ENCODE measurements around the gene RBBP5. TPM values are rescaled to one million over a fixed set of nuclear protein-coding genes. Genes with fewer than 3 reads are reported as not detected.

Gene RBBP5
- total RNA-seq, 1 experiment from 2014 or later, result 24.5 TPM

DNA sequence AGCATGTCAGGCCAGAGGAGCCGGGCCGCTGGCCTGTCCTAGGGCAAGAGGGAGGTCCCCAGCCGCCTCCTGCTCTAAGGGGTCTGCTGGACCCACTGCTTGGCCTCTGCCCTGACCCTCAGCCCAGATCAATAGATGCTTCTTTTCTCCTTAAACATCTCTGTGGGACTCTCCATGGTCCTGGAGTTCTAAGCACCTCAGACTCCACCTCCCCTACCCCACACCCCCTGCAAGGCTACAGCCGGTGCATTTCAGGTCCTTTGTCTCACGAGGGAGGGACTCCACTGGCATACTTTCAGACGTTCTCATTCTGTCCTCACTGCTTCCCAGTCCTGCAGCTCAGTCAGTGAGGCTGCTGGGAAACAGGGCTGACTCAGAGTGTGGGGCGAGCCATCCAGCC, 67.8 kb downstream of the RBBP5 start:
- H3K36me3 ChIP-seq (ENCODE audit: control insufficient read depth in 1 of 2, insufficient read depth in 2 of 2, low read length in 2 of 2), result no peaks in the 10 kb centered on the region
- no peak overlapping the region for H3K27ac ChIP-seq (ENCODE audit: low read depth, low read length)
- H3K9me3 ChIP-seq (ENCODE audit: control insufficient read depth in 1 of 2, insufficient read depth in 1 of 2, low read depth in 1 of 2, low read length in 2 of 2), result no peaks in the 10 kb centered on the region
- no peaks in the 10 kb centered on the region for H3K4me1 ChIP-seq (ENCODE audit: control insufficient read depth in 1 of 2, insufficient read depth in 2 of 2, low read length in 2 of 2)
- H3K9ac ChIP-seq (ENCODE audit: low read length), result no peak overlapping the region
- RAD21 ChIA-PET (ENCODE audit: low non-redundant PET in 1 of 2, low total read pairs in 2 of 2, uncharacterized antibody in 2 of 2, unreplicated experiment in 2 of 2), result no interaction called here
- TF ChIP-seq, protein P1, sequence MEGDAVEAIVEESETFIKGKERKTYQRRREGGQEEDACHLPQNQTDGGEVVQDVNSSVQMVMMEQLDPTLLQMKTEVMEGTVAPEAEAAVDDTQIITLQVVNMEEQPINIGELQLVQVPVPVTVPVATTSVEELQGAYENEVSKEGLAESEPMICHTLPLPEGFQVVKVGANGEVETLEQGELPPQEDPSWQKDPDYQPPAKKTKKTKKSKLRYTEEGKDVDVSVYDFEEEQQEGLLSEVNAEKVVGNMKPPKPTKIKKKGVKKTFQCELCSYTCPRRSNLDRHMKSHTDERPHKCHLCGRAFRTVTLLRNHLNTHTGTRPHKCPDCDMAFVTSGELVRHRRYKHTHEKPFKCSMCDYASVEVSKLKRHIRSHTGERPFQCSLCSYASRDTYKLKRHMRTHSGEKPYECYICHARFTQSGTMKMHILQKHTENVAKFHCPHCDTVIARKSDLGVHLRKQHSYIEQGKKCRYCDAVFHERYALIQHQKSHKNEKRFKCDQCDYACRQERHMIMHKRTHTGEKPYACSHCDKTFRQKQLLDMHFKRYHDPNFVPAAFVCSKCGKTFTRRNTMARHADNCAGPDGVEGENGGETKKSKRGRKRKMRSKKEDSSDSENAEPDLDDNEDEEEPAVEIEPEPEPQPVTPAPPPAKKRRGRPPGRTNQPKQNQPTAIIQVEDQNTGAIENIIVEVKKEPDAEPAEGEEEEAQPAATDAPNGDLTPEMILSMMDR (IDR thresholded peaks at IDR 0.05 in 2 of 3, conservative IDR thresholded peaks at IDR 0.05 in 1 of 3; ENCODE audit: borderline replicate concordance in 1 of 3, insufficient read depth in 1 of 3, low read depth in 2 of 3, low read length in 2 of 3), result no peak
- TF ChIP-seq EZH2phosphoT487 (IDR thresholded peaks at IDR 0.05; ENCODE audit: borderline replicate concordance) (no peak), CEBPB (IDR thresholded peaks at IDR 0.05; ENCODE audit: low read depth) (no peak), ZNF274 (IDR thresholded peaks at IDR 0.05; ENCODE audit: low read depth, low read length) (no peak), CBX3 (IDR thresholded peaks at IDR 0.05; ENCODE audit: low read depth) (no peak)
- BruUV-seq (replicated peaks), result no TSS peak
- no peak overlapping the region for H3K4me2 ChIP-seq (ENCODE audit: low read length)
- POLR2A ChIA-PET, result no interaction called here
- no peaks in the 10 kb centered on the region for H3K79me2 ChIP-seq (ENCODE audit: insufficient read depth, low read length)
- no peaks in the 10 kb centered on the region for H3K27me3 ChIP-seq (ENCODE audit: insufficient read depth, low read length)
- no peak for ATAC-seq
- H3K9me2 ChIP-seq (ENCODE audit: insufficient read depth), result no peaks in the 10 kb centered on the region
- intact Hi-C loops (cut with micrococcal nuclease), result no loop called here
- H3K4me3 ChIP-seq (replicated peaks in 1 of 2; ENCODE audit: low read depth in 1 of 2, low read length in 2 of 2), result no peak overlapping the region
- H4K20me1 ChIP-seq (ENCODE audit: insufficient read depth), result no peaks in the 10 kb centered on the region
- DNase-seq (ENCODE audit: low read depth, low spot score), result no peak
- no peak overlapping the region for H2AFZ ChIP-seq (ENCODE audit: low read depth, low read length, poor library complexity, severe bottlenecking)
- CTCF ChIA-PET, result no interaction called here

DNA sequence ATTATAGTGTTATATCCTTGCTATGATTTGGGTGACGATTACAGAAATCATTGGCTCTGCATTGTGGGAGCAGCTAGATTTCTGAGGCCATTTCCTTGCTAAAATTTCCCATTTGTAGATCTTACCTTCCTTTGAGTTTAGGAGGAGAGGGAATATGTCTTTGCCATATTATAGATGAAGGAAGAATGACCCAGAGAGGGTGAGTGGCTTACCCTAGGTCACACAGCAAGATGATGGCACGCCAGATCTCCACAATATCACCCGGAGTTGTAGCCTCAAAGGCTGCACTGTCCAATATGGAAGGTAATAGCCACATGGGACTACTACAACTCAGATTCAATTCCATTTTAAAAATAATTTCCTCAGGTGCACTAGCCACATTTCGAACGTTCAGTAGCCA, 68.5 kb downstream of the RBBP5 start:
- ChIA-PET CTCF (interaction anchor here (1.8 to 2.0 kb wide), 2 partner anchors 9 to 10 kb away, joined by 5 to 9 read pairs; no protein-coding TSS in a partner anchor), POLR2A (no interaction called here), RAD21 (ENCODE audit: low non-redundant PET in 1 of 2, low total read pairs in 2 of 2, uncharacterized antibody in 2 of 2, unreplicated experiment in 2 of 2) (interaction anchor here in 1 of 2 experiments (0.6 kb wide), 1 partner anchor 32 kb away, joined by 3 read pairs; no protein-coding TSS in a partner anchor)
- intact Hi-C loops (cut with micrococcal nuclease), result no loop called here
- BruUV-seq (replicated peaks), result no TSS peak
- Histone ChIP-seq H4K20me1 (ENCODE audit: insufficient read depth) (no peaks in the 10 kb centered on the region), H3K4me2 (ENCODE audit: low read length) (no peak overlapping the region), H2AFZ (ENCODE audit: low read depth, low read length, poor library complexity, severe bottlenecking) (no peak overlapping the region), H3K27ac (ENCODE audit: low read depth, low read length) (no peak overlapping the region), H3K4me3 (replicated peaks in 1 of 2; ENCODE audit: low read depth in 1 of 2, low read length in 2 of 2) (no peak overlapping the region), H3K27me3 (ENCODE audit: insufficient read depth, low read length) (no peaks in the 10 kb centered on the region), H3K79me2 (ENCODE audit: insufficient read depth, low read length) (no peaks in the 10 kb centered on the region), H3K9ac (ENCODE audit: low read length) (no peak overlapping the region), H3K4me1 (ENCODE audit: control insufficient read depth in 1 of 2, insufficient read depth in 2 of 2, low read length in 2 of 2) (no peaks in the 10 kb centered on the region), H3K9me3 (ENCODE audit: control insufficient read depth in 1 of 2, insufficient read depth in 1 of 2, low read depth in 1 of 2, low read length in 2 of 2) (no peaks in the 10 kb centered on the region), H3K36me3 (ENCODE audit: control insufficient read depth in 1 of 2, insufficient read depth in 2 of 2, low read length in 2 of 2) (no peaks in the 10 kb centered on the region), H3K9me2 (ENCODE audit: insufficient read depth) (no peaks in the 10 kb centered on the region)
- ATAC-seq (no peak), DNase-seq (ENCODE audit: low read depth, low spot score) (no peak)
- TF ChIP-seq EGR1 (IDR thresholded peaks at IDR 0.05; ENCODE audit: low read depth) (no peak), EZH2phosphoT487 (IDR thresholded peaks at IDR 0.05; ENCODE audit: borderline replicate concordance) (no peak), POLR2AphosphoS5 (IDR thresholded peaks at IDR 0.05; ENCODE audit: low read depth, low read length) (no peak), RAD21 (IDR thresholded peaks at IDR 0.05; ENCODE audit: low read depth) (no peak), SIN3A (IDR thresholded peaks at IDR 0.05; ENCODE audit: low read depth) (no peak), ZNF274 (IDR thresholded peaks at IDR 0.05; ENCODE audit: low read depth, low read length) (no peak)
- TF ChIP-seq, protein P2, sequence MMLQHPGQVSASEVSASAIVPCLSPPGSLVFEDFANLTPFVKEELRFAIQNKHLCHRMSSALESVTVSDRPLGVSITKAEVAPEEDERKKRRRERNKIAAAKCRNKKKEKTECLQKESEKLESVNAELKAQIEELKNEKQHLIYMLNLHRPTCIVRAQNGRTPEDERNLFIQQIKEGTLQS (IDR thresholded peaks at IDR 0.05), result no peak

All from HCT116 (cell line).